ENCODE measurements around the gene TCF7L2. TPM values are rescaled to one million over a fixed set of nuclear protein-coding genes. Genes with fewer than 3 reads are reported as not detected.

Gene TCF7L2
- polyA plus RNA-seq, 1 experiment = 6.3 TPM

GRCh38 chr10:112983444-112984056, 33.5 kb downstream of the TCF7L2 start:
- H3K27ac ChIP-seq (ENCODE audit: low read depth, low read length) = no peak overlapping the region
- H3K9me3 ChIP-seq (ENCODE audit: control insufficient read depth, insufficient read depth, low read length) = no peaks in the 10 kb centered on the region
- CTCF ChIA-PET = no interaction called here
- TF ChIP-seq CTCF (IDR thresholded peaks at IDR 0.05; ENCODE audit: low read depth, low read length) = no peak
- POLR2A ChIA-PET = no interaction called here
- no peak for DNase-seq (ENCODE audit: low read depth, low spot score)
- H3K27me3 ChIP-seq (ENCODE audit: control insufficient read depth, insufficient read depth, low read length) = no peaks in the 10 kb centered on the region
- no peak overlapping the region for H3K4me3 ChIP-seq (ENCODE audit: low read depth, low read length)

GRCh38 chr10:112984756-112985155, 34.7 kb downstream of the TCF7L2 start:
- Histone ChIP-seq H3K27me3 (ENCODE audit: control insufficient read depth, insufficient read depth, low read length) (no peaks in the 10 kb centered on the region), H3K9me3 (ENCODE audit: control insufficient read depth, insufficient read depth, low read length) (no peaks in the 10 kb centered on the region), H3K4me3 (ENCODE audit: low read depth, low read length) (no peak overlapping the region), H3K27ac (ENCODE audit: low read depth, low read length) (no peak overlapping the region)
- DNase-seq (ENCODE audit: low read depth, low spot score) = no peak
- ChIA-PET POLR2A (no interaction called here), CTCF (interaction anchor here (0.6 to 1.0 kb wide), 2 partner anchors 141 to 400 kb away, joined by 3 to 4 read pairs; no protein-coding TSS in a partner anchor)
- no peak for TF ChIP-seq CTCF (IDR thresholded peaks at IDR 0.05; ENCODE audit: low read depth, low read length)

GRCh38 chr10:112985690-112986543, 35.9 kb downstream of the TCF7L2 start:
- Histone ChIP-seq H3K27ac (ENCODE audit: low read depth, low read length) (peak overlapping the region; percentile 79), H3K4me3 (ENCODE audit: low read depth, low read length) (no peak overlapping the region), H3K27me3 (ENCODE audit: control insufficient read depth, insufficient read depth, low read length) (no peaks in the 10 kb centered on the region), H3K9me3 (ENCODE audit: control insufficient read depth, insufficient read depth, low read length) (no peaks in the 10 kb centered on the region)
- CTCF ChIA-PET = interaction anchor here (0.6 to 0.8 kb wide), 2 partner anchors 19 to 70 kb away, joined by 3 to 5 read pairs; no protein-coding TSS in a partner anchor
- POLR2A ChIA-PET = interaction anchor here (1.3 kb wide), 1 partner anchor 35 kb away, joined by 12 read pairs; the partner anchor contains the start of gene TCF7L2
- TF ChIP-seq CTCF (IDR thresholded peaks at IDR 0.05; ENCODE audit: low read depth, low read length) = no peak
- DNase-seq (ENCODE audit: low read depth, low spot score) = peak; percentile 21

- no peaks in the 10 kb centered on the region for H3K9me3 ChIP-seq (ENCODE audit: control insufficient read depth, insufficient read depth, low read length)
- H3K27me3 ChIP-seq (ENCODE audit: control insufficient read depth, insufficient read depth, low read length) = no peaks in the 10 kb centered on the region
- ChIA-PET CTCF (interaction anchor here (0.7 kb wide), 2 partner anchors 15 to 21 kb away, joined by 3 to 5 read pairs; no protein-coding TSS in a partner anchor), POLR2A (interaction anchor here (0.6 to 1.3 kb wide), 2 partner anchors 29 to 36 kb away, joined by 3 to 12 read pairs; partner anchors contain the start of gene TCF7L2)
- no peak overlapping the region for H3K4me3 ChIP-seq (ENCODE audit: low read depth, low read length)
- no peak for DNase-seq (ENCODE audit: low read depth, low spot score)
- TF ChIP-seq CTCF (IDR thresholded peaks at IDR 0.05; ENCODE audit: low read depth, low read length) = no peak
- H3K27ac ChIP-seq (ENCODE audit: low read depth, low read length) = no peak overlapping the region
Observed at GRCh38 chr10:112986544-112987190, 36.6 kb downstream of the TCF7L2 start.
